GM18526 (cell line): ENCODE measurements around the gene CDC6.

Source experiments
- POLR2A ChIP-seq: IDR thresholded peaks from 3 replicates; pipeline ENCODE4 v1.6.1; 2011; ENCODE audit not compliant: insufficient read length; ENCODE audit errors: extremely low read depth

The CDC6 gene

GRCh38 chr17:40348136-40348504, 60.4 kb downstream of the CDC6 start:
- no peak for TF ChIP-seq POLR2A

- TF ChIP-seq POLR2A = no peak
These were observed 61.1 kb downstream of the CDC6 start for GRCh38 chr17:40348562-40349476.

GRCh38 chr17:40349477-40349894, 61.8 kb downstream of the CDC6 start:
- no peak for TF ChIP-seq POLR2A

- TF ChIP-seq POLR2A = no peak
These were observed 62.4 kb downstream of the CDC6 start for GRCh38 chr17:40349895-40350688.

GRCh38 chr17:40350689-40351358, 63.1 kb downstream of the CDC6 start:
- TF ChIP-seq POLR2A = no peak

GRCh38 chr17:40351359-40352236, 63.9 kb downstream of the CDC6 start:
- TF ChIP-seq POLR2A = no peak

- no peak for TF ChIP-seq POLR2A
These were observed 64.6 kb downstream of the CDC6 start for GRCh38 chr17:40352237-40352778.

GRCh38 chr17:40352779-40353394, 65.2 kb downstream of the CDC6 start:
- no peak for TF ChIP-seq POLR2A
